ENCODE measurements around the gene ANTXR2. TPM values are rescaled to one million over a fixed set of nuclear protein-coding genes. Genes with fewer than 3 reads are reported as not detected.

Gene ANTXR2
- total RNA-seq, 2 experiments from 2014 or later = 3.0 to 3.6 TPM

DNA sequence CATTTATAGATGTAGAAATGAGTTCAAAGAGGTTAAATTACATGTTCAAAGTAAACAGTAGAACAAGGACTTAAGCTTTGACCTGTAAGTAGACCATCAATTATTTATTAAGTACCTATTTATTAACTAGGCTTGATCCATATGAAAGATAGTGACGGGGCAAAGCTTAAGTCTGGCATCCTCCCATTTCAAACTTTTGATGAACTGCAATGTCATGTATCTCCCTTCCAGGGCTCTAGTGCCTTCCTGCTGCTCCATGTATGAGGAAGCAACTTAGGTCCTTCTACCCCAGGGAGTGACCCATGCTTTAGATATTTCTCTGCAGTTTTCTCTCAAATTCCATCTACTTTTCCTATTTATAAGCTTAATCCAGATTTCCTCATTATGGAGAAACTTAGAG lies 31.9 kb upstream of the ANTXR2 start:
- no peak overlapping the region for H3K4me3 Mint-ChIP-seq
- intact Hi-C loops (cut with micrococcal nuclease) = no loop called here
- no peak overlapping the region for H3K27ac Mint-ChIP-seq
- H3K36me3 Mint-ChIP-seq (ENCODE audit: low read depth) = peaks cover 2% of the 10 kb centered on the region
- ATAC-seq (no peak), DNase-seq (no peak)
- peaks cover 4% of the 10 kb centered on the region for H3K9me3 Mint-ChIP-seq
- ChIA-PET CTCF (interaction anchor here (0.6 to 1.6 kb wide), 5 partner anchors 9 to 239 kb away, joined by 3 to 10 read pairs (median 4); no protein-coding TSS in a partner anchor), POLR2A (no interaction called here)
- peaks cover 9% of the 10 kb centered on the region for H3K4me1 Mint-ChIP-seq (ENCODE audit: low read depth)
- H3K27me3 Mint-ChIP-seq = no peaks in the 10 kb centered on the region
- TF ChIP-seq CTCF (IDR thresholded peaks at IDR 0.05) = no peak

GRCh38 chr4:80103629-80104028 lies 30.6 kb upstream of the ANTXR2 start:
- intact Hi-C loops (cut with micrococcal nuclease) = no loop called here
- ChIA-PET POLR2A (no interaction called here), CTCF (interaction anchor here (1.4 to 1.6 kb wide), 2 partner anchors 8 to 80 kb away, joined by 4 to 5 read pairs; no protein-coding TSS in a partner anchor)
- Mint-ChIP-seq H3K4me1 (ENCODE audit: low read depth) (peaks cover 9% of the 10 kb centered on the region), H3K9me3 (peaks cover 4% of the 10 kb centered on the region), H3K27me3 (no peaks in the 10 kb centered on the region), H3K4me3 (no peak overlapping the region), H3K36me3 (ENCODE audit: low read depth) (peaks cover 2% of the 10 kb centered on the region), H3K27ac (no peak overlapping the region)
- no peak for ATAC-seq
- TF ChIP-seq CTCF (IDR thresholded peaks at IDR 0.05) = no peak
- no peak for DNase-seq

DNA sequence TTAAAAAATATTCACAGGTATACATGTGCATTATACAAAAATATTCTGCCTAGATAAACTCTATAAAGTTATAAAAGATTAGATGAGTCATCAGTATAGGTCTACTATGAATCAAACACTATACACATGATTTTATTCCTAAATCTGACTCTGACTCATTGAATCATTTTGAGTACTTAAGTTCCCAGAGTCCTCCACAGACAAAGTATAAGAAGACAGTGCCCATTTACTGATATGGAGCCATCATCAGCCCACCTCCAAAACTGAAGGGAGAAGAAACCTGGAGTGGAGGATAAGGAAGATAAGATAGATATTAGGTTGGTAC lies 28.7 kb upstream of the ANTXR2 start:
- POLR2A ChIA-PET = no interaction called here
- DNase-seq = no peak
- intact Hi-C loops (cut with micrococcal nuclease) = loop anchor here (2.0 kb wide), 1 partner anchor 73 kb away; no protein-coding TSS in a partner anchor
- peaks cover 4% of the 10 kb centered on the region for H3K9me3 Mint-ChIP-seq
- peaks cover 9% of the 10 kb centered on the region for H3K4me1 Mint-ChIP-seq (ENCODE audit: low read depth)
- ATAC-seq = no peak
- no peak for TF ChIP-seq CTCF (IDR thresholded peaks at IDR 0.05)
- no peak overlapping the region for H3K4me3 Mint-ChIP-seq
- H3K27ac Mint-ChIP-seq = no peak overlapping the region
- peaks cover 2% of the 10 kb centered on the region for H3K36me3 Mint-ChIP-seq (ENCODE audit: low read depth)
- CTCF ChIA-PET = no interaction called here
- H3K27me3 Mint-ChIP-seq = no peaks in the 10 kb centered on the region

DNA sequence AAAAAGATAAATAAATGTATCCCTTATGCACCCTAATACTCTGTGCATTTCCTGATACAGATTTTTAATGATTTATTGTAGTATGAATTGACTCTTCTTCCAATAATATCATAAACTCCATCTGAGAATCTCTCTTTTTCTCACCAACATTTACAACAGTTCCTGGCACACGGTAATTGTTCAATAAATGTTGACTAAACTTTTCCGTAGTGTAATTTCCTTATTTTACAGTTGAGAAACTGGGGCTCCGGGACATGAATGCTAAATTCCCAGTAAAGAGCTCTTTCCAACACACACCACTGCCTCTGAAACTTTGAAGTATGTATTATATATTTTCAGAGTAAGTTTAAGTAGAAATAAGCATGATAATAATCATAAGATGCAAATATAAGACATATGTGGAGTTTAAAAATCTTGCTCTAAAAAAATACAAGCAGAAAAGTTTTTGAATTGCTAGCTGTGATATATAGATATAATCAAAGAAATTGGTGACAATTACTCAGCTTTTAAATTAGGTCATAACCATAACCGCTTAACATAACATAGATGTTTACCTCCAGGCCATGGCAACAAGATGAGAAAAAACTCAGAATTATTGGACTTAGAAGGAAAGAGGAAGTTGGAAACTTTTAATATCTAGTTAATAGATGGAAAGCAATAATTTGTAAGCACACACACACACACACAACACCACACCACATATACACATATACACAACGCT lies 28.2 kb upstream of the ANTXR2 start:
- DNase-seq = no peak

More for the DNA sequence above, 28.2 kb upstream of the ANTXR2 start:
- peaks cover 9% of the 10 kb centered on the region for H3K4me1 Mint-ChIP-seq (ENCODE audit: low read depth)
- intact Hi-C loops (cut with micrococcal nuclease) = loop anchor here (2.0 kb wide), 1 partner anchor 74 kb away; no protein-coding TSS in a partner anchor
- POLR2A ChIA-PET = no interaction called here
- no peaks in the 10 kb centered on the region for H3K27me3 Mint-ChIP-seq
- H3K4me3 Mint-ChIP-seq = no peak overlapping the region
- H3K36me3 Mint-ChIP-seq (ENCODE audit: low read depth) = no peaks in the 10 kb centered on the region
- peaks cover 2% of the 10 kb centered on the region for H3K9me3 Mint-ChIP-seq
- CTCF ChIA-PET = no interaction called here
- TF ChIP-seq CTCF (IDR thresholded peaks at IDR 0.05) = no peak
- ATAC-seq = no peak
- no peak overlapping the region for H3K27ac Mint-ChIP-seq

Data from activated CD8-positive, alpha-beta T cell treated with anti-CD3 and anti-CD28 coated beads for 36 hours (primary cell).